ENCODE measurements around the gene ARHGAP25. TPM values are rescaled to one million over a fixed set of nuclear protein-coding genes. Genes with fewer than 3 reads are reported as not detected.

Gene ARHGAP25
- total RNA-seq, 1 experiment from 2014 or later: 0.27 TPM

GRCh38 chr2:68839260-68839833 lies 104.7 kb downstream of the ARHGAP25 start:
- intact Hi-C loops (cut with micrococcal nuclease): loop anchor here (5.0 kb wide), 2 partner anchors 68 to 88 kb away; no protein-coding TSS in a partner anchor
- peak; percentile 10 for DNase-seq (ENCODE audit: low read depth, low spot score)

More at GRCh38 chr2:68839260-68839833, 104.7 kb downstream of the ARHGAP25 start:
- Histone ChIP-seq H3K9ac (ENCODE audit: low read length) (no peak overlapping the region), H3K9me3 (ENCODE audit: control insufficient read depth in 1 of 2, insufficient read depth in 1 of 2, low read depth in 1 of 2, low read length in 2 of 2) (no peaks in the 10 kb centered on the region), H4K20me1 (ENCODE audit: insufficient read depth) (no peaks in the 10 kb centered on the region), H3K79me2 (ENCODE audit: insufficient read depth, low read length) (no peaks in the 10 kb centered on the region), H3K4me1 (ENCODE audit: control insufficient read depth in 1 of 2, insufficient read depth in 2 of 2, low read length in 2 of 2) (no peaks in the 10 kb centered on the region), H2AFZ (ENCODE audit: low read depth, low read length, poor library complexity, severe bottlenecking) (no peak overlapping the region), H3K4me3 (replicated peaks in 1 of 2; ENCODE audit: low read depth in 1 of 2, low read length in 2 of 2) (no peak overlapping the region), H3K27ac (ENCODE audit: low read depth, low read length) (no peak overlapping the region), H3K36me3 (ENCODE audit: control insufficient read depth in 1 of 2, insufficient read depth in 2 of 2, low read length in 2 of 2) (no peaks in the 10 kb centered on the region), H3K4me2 (ENCODE audit: low read length) (no peak overlapping the region), H3K27me3 (ENCODE audit: insufficient read depth, low read length) (no peaks in the 10 kb centered on the region), H3K9me2 (ENCODE audit: insufficient read depth) (no peaks in the 10 kb centered on the region)
- POLR2A ChIA-PET: no interaction called here
- CTCF ChIA-PET: interaction anchor here (0.6 to 2.5 kb wide), 16 partner anchors 9 to 376 kb away, joined by 3 to 16 read pairs (median 4); partner anchors contain the start of gene FBXO48
- TF ChIP-seq CTCF (IDR thresholded peaks at IDR 0.05 in 2 of 3, conservative IDR thresholded peaks at IDR 0.05 in 1 of 3; ENCODE audit: borderline replicate concordance in 1 of 3, insufficient read depth in 1 of 3, low read depth in 2 of 3, low read length in 2 of 3) (peak; percentile 55 to 79 (median 76); a peak in 5 of 6 replicates), FOSL1 (IDR thresholded peaks at IDR 0.05; ENCODE audit: low read depth) (no peak), TCF7L2 (IDR thresholded peaks at IDR 0.05; ENCODE audit: borderline replicate concordance, extremely low read depth, insufficient read depth, insufficient read length) (no peak), RAD21 (IDR thresholded peaks at IDR 0.05; ENCODE audit: low read depth) (peak; percentile 69)
- RAD21 ChIA-PET (ENCODE audit: low non-redundant PET in 1 of 2, low total read pairs in 2 of 2, uncharacterized antibody in 2 of 2, unreplicated experiment in 2 of 2): interaction anchor here (0.7 to 0.9 kb wide), 2 partner anchors 86 kb away, joined by 3 read pairs; no protein-coding TSS in a partner anchor
- peak; percentile 55 for ATAC-seq
- no TSS peak for BruUV-seq (replicated peaks)
